Activated CD8-positive, alpha-beta memory T cell treated with anti-CD3 and anti-CD28 coated beads for 24 hours (primary cell): ENCODE data around the gene HOXD9.

ENCODE experiments used
- DNase-seq: peaks from one replicate; pipeline ENCODE4 v3.0.0-alpha.2; 2020

The HOXD9 gene

GRCh38 chr2:176085861-176086771, 36.4 kb upstream of the HOXD9 start:
- DNase-seq: peak; percentile 52

- DNase-seq: no peak
Observed at GRCh38 chr2:176087330-176088047, 35.0 kb upstream of the HOXD9 start.

- DNase-seq: peak; percentile 63
Observed at GRCh38 chr2:176088048-176088936, 34.2 kb upstream of the HOXD9 start.

- no peak for DNase-seq
Observed at GRCh38 chr2:176088937-176089842, 33.3 kb upstream of the HOXD9 start.

GRCh38 chr2:176089843-176090395, 32.6 kb upstream of the HOXD9 start:
- no peak for DNase-seq

- no peak for DNase-seq
Observed at GRCh38 chr2:176090862-176091261, 31.7 kb upstream of the HOXD9 start.

- peak; percentile 51 for DNase-seq
Observed at GRCh38 chr2:176091329-176092258, 30.9 kb upstream of the HOXD9 start.

GRCh38 chr2:176092270-176093144, 30.0 kb upstream of the HOXD9 start, which contains the start of gene HOXD13:
HOXD13 (plus strand) TSS chr2:176092721; CDS start chr2:176092891, 170 bp downstream.
- DNase-seq: peak; percentile 58

- no peak for DNase-seq
Observed at GRCh38 chr2:176093145-176093897, 29.2 kb upstream of the HOXD9 start.

- DNase-seq: no peak
Observed at GRCh38 chr2:176093898-176094249, 28.6 kb upstream of the HOXD9 start.

- no peak for DNase-seq
Observed at GRCh38 chr2:176094349-176094748, 28.2 kb upstream of the HOXD9 start.

GRCh38 chr2:176095421-176095820, 27.1 kb upstream of the HOXD9 start:
- DNase-seq: no peak

GRCh38 chr2:176096243-176096985, 26.1 kb upstream of the HOXD9 start:
- DNase-seq: no peak

- DNase-seq: peak; percentile 85
Observed at GRCh38 chr2:176096986-176097819, 25.3 kb upstream of the HOXD9 start.

- no peak for DNase-seq
Observed at GRCh38 chr2:176097820-176098365, 24.6 kb upstream of the HOXD9 start.

- no peak for DNase-seq
Observed at GRCh38 chr2:176098366-176099158, 24.0 kb upstream of the HOXD9 start.
